NCI-H1417 treated with DMSO at 0.1 percent for 48 hours (cell line): ENCODE results near the gene SCD.
"Not testable (repeated sequence)": the region's sequence is repeated elsewhere in the genome, so short reads cannot be mapped to it uniquely, and the experiment has no call there.

ENCODE experiments used
- DNase-seq: peaks from one replicate; lab custom pipeline; 2025; lab: John Stamatoyannopoulos, UW

The SCD gene

DNA sequence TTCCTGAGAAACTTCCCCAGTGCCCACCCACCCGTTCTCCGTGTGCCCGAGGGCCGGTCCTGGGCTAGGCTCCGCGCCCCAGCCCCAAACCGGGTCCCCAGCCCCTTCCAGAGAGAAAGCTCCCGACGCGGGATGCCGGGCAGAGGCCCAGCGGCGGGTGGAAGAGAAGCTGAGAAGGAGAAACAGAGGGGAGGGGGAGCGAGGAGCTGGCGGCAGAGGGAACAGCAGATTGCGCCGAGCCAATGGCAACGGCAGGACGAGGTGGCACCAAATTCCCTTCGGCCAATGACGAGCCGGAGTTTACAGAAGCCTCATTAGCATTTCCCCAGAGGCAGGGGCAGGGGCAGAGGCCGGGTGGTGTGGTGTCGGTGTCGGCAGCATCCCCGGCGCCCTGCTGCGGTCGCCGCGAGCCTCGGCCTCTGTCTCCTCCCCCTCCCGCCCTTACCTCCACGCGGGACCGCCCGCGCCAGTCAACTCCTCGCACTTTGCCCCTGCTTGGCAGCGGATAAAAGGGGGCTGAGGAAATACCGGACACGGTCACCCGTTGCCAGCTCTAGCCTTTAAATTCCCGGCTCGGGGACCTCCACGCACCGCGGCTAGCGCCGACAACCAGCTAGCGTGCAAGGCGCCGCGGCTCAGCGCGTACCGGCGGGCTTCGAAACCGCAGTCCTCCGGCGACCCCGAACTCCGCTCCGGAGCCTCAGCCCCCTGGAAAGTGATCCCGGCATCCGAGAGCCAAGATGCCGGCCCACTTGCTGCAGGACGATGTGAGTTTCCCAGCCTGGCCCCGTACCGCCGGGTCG, at the start of gene SCD:
Gene SCD (plus strand): TSS at position 469 of the 803 bp plus-strand sequence. CDS start 272 bp downstream, at position 741.
- peak; percentile 25 for DNase-seq

DNA sequence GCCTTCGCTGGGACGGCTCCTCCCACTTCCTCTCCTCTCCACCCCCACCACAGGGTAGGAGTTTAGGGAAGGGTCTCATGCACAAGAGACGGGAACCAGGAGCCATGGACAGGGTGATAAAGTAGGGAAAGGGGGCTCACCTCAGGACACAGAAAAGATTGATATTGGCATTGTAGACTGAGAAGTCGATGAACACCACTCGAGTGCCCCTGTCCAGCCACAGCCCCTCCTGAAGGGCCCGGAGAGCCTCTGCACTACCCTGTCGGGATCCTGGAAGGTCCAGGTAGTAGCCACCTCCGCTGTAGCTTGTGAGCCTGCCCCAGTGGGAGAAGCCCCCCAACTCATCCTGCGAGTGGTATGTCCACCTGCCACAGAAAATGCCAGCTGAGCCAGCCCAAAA, 49.8 kb upstream of the SCD start:
- no peak for DNase-seq

- not testable (repeated sequence) for DNase-seq
Measured at GRCh38 chr10:100301123-100301522, 45.9 kb upstream of the SCD start.

- DNase-seq: no peak
Measured at GRCh38 chr10:100303724-100304319, 43.2 kb upstream of the SCD start.

GRCh38 chr10:100304414-100304813, 42.6 kb upstream of the SCD start:
- no peak for DNase-seq

GRCh38 chr10:100306861-100307260, 40.2 kb upstream of the SCD start:
- DNase-seq: no peak

GRCh38 chr10:100307684-100308083, 39.3 kb upstream of the SCD start:
- DNase-seq: no peak

DNA sequence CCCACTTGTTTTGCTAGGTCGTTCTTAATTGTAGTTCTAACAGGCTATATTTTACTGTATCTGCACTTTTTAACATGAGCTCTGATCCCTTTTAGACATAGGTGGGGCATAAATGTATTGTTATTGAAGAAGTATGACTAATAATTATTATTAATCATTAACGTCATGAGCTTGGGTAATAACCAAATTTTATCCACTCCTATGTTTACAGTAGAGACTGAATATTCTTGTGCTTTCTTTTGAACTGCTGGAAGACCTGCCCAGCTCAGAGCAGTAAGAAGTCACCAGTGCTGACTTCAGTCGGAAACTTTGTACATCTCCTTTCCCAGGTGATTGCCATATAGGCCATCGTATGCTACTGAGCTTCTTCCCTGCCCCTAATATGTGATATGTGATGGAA, 35.7 kb upstream of the SCD start:
- no peak for DNase-seq

GRCh38 chr10:100315615-100316014, 31.4 kb upstream of the SCD start:
- DNase-seq: no peak

DNA sequence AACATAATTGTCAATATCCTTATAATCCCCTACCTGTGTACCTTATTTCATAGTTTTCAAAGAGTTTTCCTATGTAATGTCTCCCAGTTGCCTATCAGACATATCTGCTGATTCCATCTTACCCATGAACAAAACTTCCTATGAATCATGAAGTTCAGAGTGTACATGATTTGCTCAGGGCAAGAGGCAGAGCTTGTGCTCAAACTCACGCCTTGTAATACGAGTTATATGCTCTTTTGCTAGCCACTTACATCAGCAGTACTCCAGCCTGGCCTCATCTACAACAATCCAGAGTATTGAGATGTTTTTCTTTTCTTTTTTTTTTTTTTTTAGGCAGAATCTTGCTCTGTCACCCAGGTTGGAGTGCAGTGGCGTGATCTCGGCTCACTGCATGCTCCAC, 28.8 kb upstream of the SCD start:
- DNase-seq: no peak

- peak; percentile 22 for DNase-seq
Measured at GRCh38 chr10:100319707-100320402, 27.2 kb upstream of the SCD start.

DNA sequence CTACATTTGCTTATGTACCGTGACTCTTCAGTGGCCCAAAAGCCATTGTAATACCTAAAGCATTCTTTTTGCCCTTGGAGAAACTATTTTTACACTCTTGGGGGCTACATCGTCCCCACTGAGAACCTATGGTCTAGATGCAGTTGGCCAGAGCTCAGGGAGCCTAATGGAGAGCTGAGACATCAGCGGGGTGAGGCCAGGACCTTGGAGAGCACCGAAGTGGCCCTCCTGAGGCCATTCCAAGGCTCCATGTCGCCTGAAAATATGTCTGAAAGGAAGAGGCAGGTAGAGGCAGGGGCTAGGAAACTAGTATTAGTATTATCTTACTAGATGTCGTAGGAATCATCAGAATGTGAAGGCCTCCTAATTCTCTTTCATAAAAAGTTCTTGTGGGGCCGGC, 21.9 kb upstream of the SCD start:
- DNase-seq: no peak

DNA sequence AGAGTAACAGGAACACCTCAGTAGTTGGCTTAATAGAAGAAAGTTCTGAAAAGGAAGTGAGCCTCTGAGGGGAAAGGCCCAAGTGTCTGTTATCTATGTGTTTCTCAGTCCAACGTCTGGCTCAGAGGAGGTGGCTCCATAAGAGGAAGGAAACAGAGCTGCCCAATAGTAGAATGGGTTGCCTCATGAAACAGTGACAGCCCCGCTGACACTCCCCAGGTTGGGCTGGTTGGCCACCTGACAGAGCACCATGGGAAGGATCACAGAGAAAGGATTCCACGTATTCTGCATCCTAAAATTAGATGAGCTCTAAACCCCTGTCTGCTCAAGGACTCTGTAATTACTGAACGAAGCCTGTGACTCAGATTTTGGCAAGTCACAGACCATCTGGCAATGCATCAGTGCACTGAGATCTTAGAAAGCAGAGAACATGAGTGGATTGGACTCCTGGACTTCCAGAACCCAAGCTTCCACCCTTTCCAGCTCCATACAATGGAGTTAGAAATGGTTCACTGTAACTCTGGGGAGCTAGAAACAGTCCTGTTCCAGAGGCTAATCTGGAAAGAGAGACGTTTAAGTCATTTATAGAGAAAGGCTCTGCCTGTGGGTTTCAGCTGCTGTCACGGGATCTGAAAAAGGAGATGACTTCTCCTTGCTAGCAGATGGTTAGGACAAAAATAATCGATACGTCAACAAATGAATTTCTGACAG, 19.9 kb upstream of the SCD start:
- DNase-seq: no peak

DNA sequence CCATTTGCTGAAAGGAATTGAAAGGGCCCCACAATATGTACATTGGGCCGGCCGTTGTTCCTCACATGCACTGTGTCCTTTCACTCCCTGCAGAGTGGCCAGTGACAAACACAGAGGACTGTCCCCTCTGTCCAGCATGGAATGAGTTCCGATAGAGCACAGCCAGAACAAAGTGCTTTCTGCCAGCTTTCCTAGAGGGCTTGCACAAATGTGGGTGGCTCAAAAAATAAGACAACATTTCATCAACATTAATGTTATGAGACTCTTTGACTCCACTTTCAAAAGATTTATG, 19.4 kb upstream of the SCD start:
- no peak for DNase-seq

DNA sequence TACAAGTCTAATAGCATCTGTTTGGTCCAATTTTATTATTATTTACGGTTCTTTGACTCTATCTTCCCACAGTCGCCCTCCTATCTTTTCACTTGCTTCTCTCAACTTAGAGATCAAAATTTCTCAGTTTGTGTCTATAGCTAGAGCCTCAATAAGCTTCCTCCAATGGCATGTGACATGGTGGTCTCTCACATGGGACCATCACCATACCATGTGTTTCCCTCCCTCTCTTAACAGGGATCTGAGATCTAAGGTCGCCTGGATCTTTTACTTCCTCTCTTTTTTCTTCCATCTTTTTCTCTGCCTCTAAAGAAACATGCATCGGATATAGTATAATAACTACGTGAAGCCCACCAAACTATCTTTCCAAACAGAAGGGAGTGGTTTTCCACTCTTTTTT, 18.8 kb upstream of the SCD start:
- DNase-seq: no peak

DNA sequence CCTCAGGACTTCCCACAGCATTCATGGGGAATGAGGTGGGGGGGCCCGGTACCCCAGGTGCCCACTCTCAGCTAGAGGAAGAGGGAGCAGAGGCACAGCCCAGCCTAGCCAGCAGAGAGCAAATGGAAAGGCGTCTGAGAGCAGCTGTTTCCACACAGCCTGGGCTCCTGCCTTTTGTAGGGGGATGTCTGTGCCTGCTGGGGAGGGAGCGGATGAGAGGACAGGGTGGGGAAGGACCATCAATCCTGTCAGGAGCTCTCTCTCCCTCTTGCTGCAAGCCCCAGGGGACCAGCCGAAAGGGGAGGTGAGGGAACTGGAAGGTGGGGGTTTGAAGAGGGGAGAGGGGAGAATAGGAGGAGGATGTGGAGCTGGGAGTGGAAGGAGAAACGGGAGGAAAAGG, 17.0 kb upstream of the SCD start, which contains the start of gene PKD2L1:
Gene PKD2L1 (minus strand): TSS at position 150 of the 400 bp plus-strand sequence. CDS start 125 bp downstream, at position 25.
- no peak for DNase-seq

GRCh38 chr10:100333106-100333505, 13.9 kb upstream of the SCD start:
- no peak for DNase-seq

- no peak for DNase-seq
Measured at GRCh38 chr10:100333661-100334440, 13.2 kb upstream of the SCD start.

DNA sequence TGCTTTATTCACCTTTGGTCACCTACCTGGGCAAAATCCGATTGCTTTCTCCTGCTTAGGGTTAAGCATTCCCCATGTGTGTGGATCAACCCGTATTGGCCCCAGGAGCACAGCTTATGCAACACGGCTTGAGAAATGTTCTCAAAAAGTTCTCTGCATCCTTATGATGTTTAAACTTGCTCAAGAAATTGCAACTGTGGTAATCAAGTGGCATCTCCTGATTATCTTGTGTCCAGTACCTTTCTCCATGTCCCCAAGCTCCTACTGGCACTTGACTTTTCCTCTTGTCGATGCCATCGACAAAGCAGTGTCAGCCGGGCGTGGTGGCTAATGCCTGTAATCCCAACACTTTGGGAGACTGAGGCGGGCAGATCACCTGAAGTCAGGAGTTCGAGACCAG, 12.3 kb upstream of the SCD start:
- no peak for DNase-seq

DNA sequence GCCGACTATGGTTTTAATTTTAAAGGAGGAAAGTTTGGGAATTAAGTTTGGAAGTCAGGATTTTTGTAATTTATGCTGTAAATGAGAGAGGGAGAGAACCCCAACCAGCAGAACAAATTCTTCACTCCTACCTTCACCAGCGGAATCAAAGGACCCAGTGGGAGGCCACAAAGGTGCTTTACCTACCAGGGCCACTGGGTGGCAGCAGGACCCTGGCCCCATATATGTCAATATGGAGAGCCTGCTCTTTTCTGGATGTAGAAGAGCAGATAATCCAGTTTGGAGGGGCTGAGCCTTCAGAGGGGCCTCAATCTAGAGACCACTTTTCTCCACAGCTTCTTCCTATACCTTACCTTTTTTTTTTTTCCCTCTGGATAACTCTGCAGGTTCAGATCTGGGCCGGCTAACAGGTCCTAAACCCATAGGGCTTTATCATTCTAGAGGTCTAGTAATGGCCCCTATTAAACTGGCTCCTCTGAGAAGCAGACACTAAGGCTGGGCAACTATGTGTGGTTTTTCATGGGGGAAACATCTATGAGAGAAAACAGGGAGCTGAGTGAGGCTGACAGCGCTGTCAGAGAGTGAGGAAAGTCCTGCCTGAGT, 8.5 kb upstream of the SCD start:
- no peak for DNase-seq

DNA sequence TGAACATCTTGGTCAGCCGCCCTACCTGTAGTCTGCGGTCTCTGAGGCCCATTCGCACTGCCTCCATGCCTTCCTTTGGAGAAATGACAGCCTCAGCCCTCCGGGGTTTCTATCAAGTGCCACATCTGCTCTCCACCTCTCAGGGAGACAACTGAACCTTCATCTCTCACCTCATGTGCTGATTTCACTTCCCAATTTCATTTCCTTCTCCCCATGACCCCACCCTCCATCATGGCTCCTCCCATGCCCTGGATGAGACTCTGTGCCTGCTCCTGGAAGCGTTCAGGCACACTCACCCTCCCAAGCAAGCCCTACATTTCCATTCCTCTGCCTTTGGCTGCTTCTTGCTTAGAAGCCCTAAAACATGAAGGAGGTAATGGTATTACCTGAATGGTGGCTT, 7.8 kb upstream of the SCD start:
- no peak for DNase-seq
